Large intestine (tissue), 3 donors: ENCODE results near the gene RBMS3. TPM values are rescaled to one million over a fixed set of nuclear protein-coding genes. Genes with fewer than 3 reads are reported as not detected.

ENCODE experiments used
- DNase-seq, 2 donors: peaks; one replicate each; pipeline versions ENCODE4 v3.0.0 to v3.0.0-alpha.2; 2013
- H3K27ac ChIP-seq: one replicate; pipeline ENCODE4 v1.5.1; 2013; ENCODE audit warnings: low read length
- H3K27me3 ChIP-seq: 2 replicates; pipeline ENCODE4 v1.6.1; 2013; ENCODE audit warnings: low read length; ENCODE audit not compliant: control insufficient read depth, insufficient read depth
- H3K36me3 ChIP-seq: 2 replicates; pipeline ENCODE4 v1.6.1; 2013; ENCODE audit warnings: low read length; ENCODE audit not compliant: control insufficient read depth, insufficient read depth
- H3K4me1 ChIP-seq: one replicate; pipeline ENCODE4 v1.6.1; 2013; ENCODE audit warnings: low read length; ENCODE audit not compliant: control insufficient read depth, insufficient read depth
- H3K4me3 ChIP-seq: one replicate; pipeline ENCODE4 v1.5.1; 2013; ENCODE audit warnings: low read length
- H3K9me3 ChIP-seq: one replicate; pipeline ENCODE4 v1.6.1; 2013; ENCODE audit warnings: mild to moderate bottlenecking, low read depth, low read length, moderate library complexity; ENCODE audit not compliant: control insufficient read depth
- WGBS: methylation state at CpG from one replicate; pipeline ENCODE4 v1.1.5; 2013; ENCODE audit warnings: low lambda C conversion rate; ENCODE audit not compliant: insufficient coverage; 5-methylcytosine and 5-hydroxymethylcytosine counted together
- polyA plus RNA-seq: library from polyadenylated mRNA; unstranded; fragments of 120-200 nt; gene quantifications from one replicate; pipeline ENCODE4 v1.2.1, GENCODE V29; 2013

RBMS3 gene
- polyA plus RNA-seq, 1 donor, result 10.8 TPM

- 95% methylated on average over 6 of the region's 10 CpGs for WGBS
- DNase-seq, result no peak
- no peaks in the 10 kb centered on the region for H3K36me3 ChIP-seq
- no peak overlapping the region for H3K4me3 ChIP-seq
- no peaks in the 10 kb centered on the region for H3K9me3 ChIP-seq
- no peaks in the 10 kb centered on the region for H3K27me3 ChIP-seq
- H3K4me1 ChIP-seq, result no peaks in the 10 kb centered on the region
- no peak overlapping the region for H3K27ac ChIP-seq
Measured at GRCh38 chr3:29924783-29925561, 644.1 kb downstream of the RBMS3 start.

- no peaks in the 10 kb centered on the region for H3K9me3 ChIP-seq
- no peak overlapping the region for H3K27ac ChIP-seq
- H3K27me3 ChIP-seq, result no peaks in the 10 kb centered on the region
- no peaks in the 10 kb centered on the region for H3K36me3 ChIP-seq
- no peak for DNase-seq
- no CpG with 5 or more reads among the region's 2 CpGs for WGBS
- no peak overlapping the region for H3K4me3 ChIP-seq
- no peaks in the 10 kb centered on the region for H3K4me1 ChIP-seq
Measured at GRCh38 chr3:29926378-29926777, 645.5 kb downstream of the RBMS3 start.

- no peak for DNase-seq
- H3K9me3 ChIP-seq, result no peaks in the 10 kb centered on the region
- H3K27me3 ChIP-seq, result no peaks in the 10 kb centered on the region
- no peaks in the 10 kb centered on the region for H3K36me3 ChIP-seq
- no peaks in the 10 kb centered on the region for H3K4me1 ChIP-seq
- 100% methylated on average over 1 of the region's 2 CpGs for WGBS
- H3K4me3 ChIP-seq, result no peak overlapping the region
- no peak overlapping the region for H3K27ac ChIP-seq
Measured at GRCh38 chr3:29932696-29933325, 651.9 kb downstream of the RBMS3 start.

- Histone ChIP-seq H3K9me3 (no peaks in the 10 kb centered on the region), H3K27ac (no peak overlapping the region), H3K27me3 (no peaks in the 10 kb centered on the region), H3K4me3 (no peak overlapping the region), H3K36me3 (no peaks in the 10 kb centered on the region), H3K4me1 (no peaks in the 10 kb centered on the region)
- no peak for DNase-seq
- 40% methylated on average over 1 of the region's 3 CpGs for WGBS
Measured at GRCh38 chr3:29933802-29934490, 653.1 kb downstream of the RBMS3 start.

- Histone ChIP-seq H3K9me3 (no peaks in the 10 kb centered on the region), H3K27me3 (no peaks in the 10 kb centered on the region)
Measured at GRCh38 chr3:29934751-29935150, 653.9 kb downstream of the RBMS3 start.

GRCh38 chr3:29936054-29936453 lies 655.2 kb downstream of the RBMS3 start:
- no peaks in the 10 kb centered on the region for H3K27me3 ChIP-seq
- no peak overlapping the region for H3K4me3 ChIP-seq
- no peaks in the 10 kb centered on the region for H3K4me1 ChIP-seq
- no peak for DNase-seq
- no peak overlapping the region for H3K27ac ChIP-seq
- H3K36me3 ChIP-seq, result no peaks in the 10 kb centered on the region
- WGBS, result no CpG with 5 or more reads among the region's 3 CpGs
- H3K9me3 ChIP-seq, result no peaks in the 10 kb centered on the region

More at GRCh38 chr3:29934751-29935150, 653.9 kb downstream of the RBMS3 start:
- Histone ChIP-seq H3K36me3 (no peaks in the 10 kb centered on the region), H3K4me3 (no peak overlapping the region), H3K4me1 (no peaks in the 10 kb centered on the region), H3K27ac (no peak overlapping the region)
- DNase-seq, result no peak
- 96% methylated on average over 4 of the region's 4 CpGs for WGBS

GRCh38 chr3:29936766-29937165 lies 655.9 kb downstream of the RBMS3 start:
- no peak for DNase-seq
- H3K27me3 ChIP-seq, result no peaks in the 10 kb centered on the region
- no peaks in the 10 kb centered on the region for H3K36me3 ChIP-seq
- no peak overlapping the region for H3K27ac ChIP-seq
- H3K4me1 ChIP-seq, result no peaks in the 10 kb centered on the region
- WGBS, result 94% methylated on average over 2 of the region's 2 CpGs
- no peaks in the 10 kb centered on the region for H3K9me3 ChIP-seq
- no peak overlapping the region for H3K4me3 ChIP-seq

- H3K27me3 ChIP-seq, result no peaks in the 10 kb centered on the region
- H3K4me1 ChIP-seq, result no peaks in the 10 kb centered on the region
- H3K27ac ChIP-seq, result no peak overlapping the region
- no peak for DNase-seq
- H3K36me3 ChIP-seq, result no peaks in the 10 kb centered on the region
- H3K9me3 ChIP-seq, result no peaks in the 10 kb centered on the region
- no peak overlapping the region for H3K4me3 ChIP-seq
Measured at GRCh38 chr3:29937185-29937584, 656.3 kb downstream of the RBMS3 start.

- no CpG with 5 or more reads among the region's 1 CpG for WGBS
- Histone ChIP-seq H3K27me3 (no peaks in the 10 kb centered on the region), H3K9me3 (no peaks in the 10 kb centered on the region), H3K4me1 (no peaks in the 10 kb centered on the region), H3K36me3 (no peaks in the 10 kb centered on the region), H3K4me3 (no peak overlapping the region), H3K27ac (no peak overlapping the region)
- DNase-seq, result no peak
Measured at GRCh38 chr3:29940759-29941323, 660.0 kb downstream of the RBMS3 start.

- Histone ChIP-seq H3K27me3 (no peaks in the 10 kb centered on the region), H3K9me3 (no peaks in the 10 kb centered on the region), H3K4me1 (no peaks in the 10 kb centered on the region), H3K4me3 (no peak overlapping the region), H3K27ac (no peak overlapping the region), H3K36me3 (no peaks in the 10 kb centered on the region)
- DNase-seq, result no peak
- 100% methylated on average over 1 of the region's 1 CpG for WGBS
Measured at GRCh38 chr3:29942297-29942696, 661.4 kb downstream of the RBMS3 start.
